ENCODE results near the gene TAL2.

TAL2 gene

GRCh38 chr9:105706156-105706555 is 43.9 kb downstream of the TAL2 start:
- no peak for DNase-seq (ENCODE audit: low read depth, low spot score)

DNA sequence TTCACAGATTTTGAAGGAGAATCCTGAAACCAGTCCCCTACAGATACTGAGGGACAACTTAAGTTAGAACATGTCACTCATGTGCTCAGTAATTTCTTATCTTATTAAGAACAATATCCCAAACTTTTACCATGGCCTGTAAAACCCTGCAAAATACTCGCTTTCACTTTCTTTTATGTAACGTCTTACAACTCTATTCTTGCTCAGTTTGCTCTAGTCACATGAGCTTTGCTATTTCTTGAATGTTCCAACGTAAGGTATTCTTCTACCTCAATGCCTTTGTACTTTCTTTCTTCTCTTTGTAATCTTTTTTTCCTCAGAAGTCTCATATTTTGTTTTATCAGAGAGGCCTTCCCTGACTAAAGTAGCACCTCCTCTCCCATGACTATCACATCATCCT is 46.1 kb downstream of the TAL2 start:
- DNase-seq (ENCODE audit: low read depth, low spot score): no peak

GRCh38 chr9:105710638-105711037 is 48.4 kb downstream of the TAL2 start:
- DNase-seq (ENCODE audit: low read depth, low spot score): no peak

DNA sequence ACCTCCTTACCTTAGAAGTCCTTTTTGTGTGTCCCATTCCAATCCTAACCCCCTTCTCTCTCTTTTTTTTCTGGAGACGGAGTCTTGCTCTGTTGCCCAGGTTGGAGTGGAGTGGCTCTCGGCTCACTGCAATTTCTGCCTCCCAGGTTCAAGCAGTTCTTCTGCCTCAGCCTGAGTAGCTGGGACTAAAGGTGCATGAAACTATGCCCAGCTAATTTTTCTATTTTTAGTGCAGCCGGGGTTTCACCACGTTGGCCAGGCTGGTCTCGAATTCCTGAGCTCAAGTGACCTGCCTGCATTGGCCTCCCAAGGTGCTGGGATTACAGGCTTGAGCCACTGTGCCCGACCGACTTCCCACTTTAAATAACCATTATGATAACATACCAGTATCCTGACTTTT is 49.6 kb downstream of the TAL2 start:
- DNase-seq (ENCODE audit: low read depth, low spot score): no peak

- DNase-seq (ENCODE audit: low read depth, low spot score): no peak
Observed at GRCh38 chr9:105712297-105712696, 50.0 kb downstream of the TAL2 start.

Measured in ELF-1 (cell line).